ENCODE results near the gene STARD5. TPM values are rescaled to one million over a fixed set of nuclear protein-coding genes. Genes with fewer than 3 reads are reported as not detected.
A peak's percentile ranks its signal among the peaks of the same experiment; 100 is the strongest.

Gene STARD5
- total RNA-seq, 1 experiment from 2014 or later = 0.40 TPM

GRCh38 chr15:81314378-81314777 is 9.6 kb downstream of the STARD5 start:
- DNase-seq (ENCODE audit: extremely low read depth, low read depth) = no peak

DNA sequence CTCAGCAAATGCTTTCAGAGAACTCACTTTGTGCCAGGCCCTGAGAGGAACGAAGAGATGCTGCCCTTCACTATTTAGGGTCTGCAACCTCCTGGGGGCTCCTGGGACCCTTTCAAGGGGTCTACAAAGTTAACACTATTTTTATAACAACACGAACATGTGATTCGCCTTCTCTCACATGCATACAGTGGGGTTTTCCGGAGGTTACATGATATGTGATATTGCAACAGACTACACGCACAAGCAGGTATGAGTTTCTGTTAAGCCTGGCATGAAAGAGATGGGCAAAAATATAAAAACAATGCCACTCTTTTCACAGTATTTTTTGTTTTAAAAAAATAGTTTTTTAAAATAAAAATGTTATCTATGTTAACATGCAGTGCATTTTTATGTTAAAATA is 10.3 kb downstream of the STARD5 start:
- no peak for DNase-seq (ENCODE audit: extremely low read depth, low read depth)

DNA sequence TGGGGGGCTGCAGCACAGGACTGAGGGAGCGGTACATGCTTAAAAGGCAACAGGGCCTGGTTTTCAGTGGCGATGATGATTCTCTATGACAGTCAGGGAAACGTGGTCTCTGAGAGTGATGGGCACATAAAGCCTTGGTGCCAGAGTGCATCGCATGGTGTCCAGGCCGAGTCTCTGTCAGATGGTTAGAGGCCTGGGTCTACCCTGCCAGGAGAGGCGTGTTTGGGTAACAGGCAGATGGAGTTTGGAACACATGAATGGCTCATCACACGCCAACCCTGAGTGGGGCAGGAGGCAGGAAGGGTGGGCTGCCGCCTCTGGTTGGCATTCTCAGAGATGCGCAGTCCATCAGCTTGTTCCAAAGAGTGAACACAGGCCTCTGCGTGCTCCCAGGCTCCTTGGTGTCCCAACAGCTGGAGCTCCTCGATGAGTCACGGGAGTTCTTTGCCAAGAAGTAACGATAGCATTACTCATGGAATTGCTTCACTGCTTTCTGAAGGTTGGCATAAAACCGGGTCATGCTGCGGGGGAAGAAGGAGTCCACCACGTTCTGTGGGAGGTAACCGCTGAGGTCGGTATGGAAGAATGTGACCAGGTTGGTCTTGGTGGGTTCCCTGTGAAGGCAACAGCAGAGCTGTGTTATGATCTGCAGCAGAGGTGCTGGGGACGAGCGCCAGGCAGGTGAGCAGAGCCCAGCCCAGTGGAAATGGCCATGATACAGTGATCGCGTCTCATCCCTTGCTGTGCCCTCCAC is 11.0 kb downstream of the STARD5 start:
- peak; percentile 76 for DNase-seq (ENCODE audit: extremely low read depth, low read depth)

DNA sequence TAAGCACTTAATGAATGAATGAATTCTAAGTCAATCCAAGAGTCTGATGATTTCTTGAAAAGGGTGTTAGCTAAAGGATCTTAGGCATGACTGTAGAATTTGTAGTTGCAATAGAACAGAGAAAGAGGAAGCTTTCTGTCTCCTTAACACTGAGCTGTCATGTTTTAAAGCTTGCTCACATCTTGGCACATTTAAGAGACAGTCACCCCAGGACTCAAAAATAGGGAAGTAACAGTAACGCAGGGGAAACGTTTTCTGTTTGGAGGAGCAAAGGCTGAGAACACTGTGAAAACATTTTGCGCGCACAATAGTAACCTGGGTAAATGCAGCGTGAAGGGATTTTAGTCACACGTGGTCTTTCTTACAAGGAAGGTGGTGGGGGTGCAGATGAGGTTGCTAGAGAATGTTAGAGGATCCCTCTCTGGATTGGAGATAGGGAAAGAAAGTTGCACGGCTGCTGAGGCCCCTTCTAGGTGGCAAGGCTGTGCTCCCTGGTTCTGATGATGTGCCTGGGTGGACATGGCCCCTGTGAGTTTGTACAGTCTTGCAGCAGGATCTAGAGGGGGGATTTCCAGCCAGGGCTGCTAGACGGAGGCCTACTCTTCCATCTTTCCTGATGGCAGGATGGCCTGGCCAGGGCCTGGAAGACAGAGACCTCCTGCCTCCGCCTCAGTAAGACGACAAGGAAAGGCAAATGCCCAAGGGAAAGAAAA is 12.0 kb downstream of the STARD5 start:
- no peak for DNase-seq (ENCODE audit: extremely low read depth, low read depth)

- DNase-seq (ENCODE audit: extremely low read depth, low read depth) = no peak
Measured at GRCh38 chr15:81310480-81310879, 13.5 kb downstream of the STARD5 start.

GRCh38 chr15:81309647-81310450 is 14.1 kb downstream of the STARD5 start:
- no peak for DNase-seq (ENCODE audit: extremely low read depth, low read depth)

GRCh38 chr15:81308260-81308659 is 15.7 kb downstream of the STARD5 start:
- no peak for DNase-seq (ENCODE audit: extremely low read depth, low read depth)

DNA sequence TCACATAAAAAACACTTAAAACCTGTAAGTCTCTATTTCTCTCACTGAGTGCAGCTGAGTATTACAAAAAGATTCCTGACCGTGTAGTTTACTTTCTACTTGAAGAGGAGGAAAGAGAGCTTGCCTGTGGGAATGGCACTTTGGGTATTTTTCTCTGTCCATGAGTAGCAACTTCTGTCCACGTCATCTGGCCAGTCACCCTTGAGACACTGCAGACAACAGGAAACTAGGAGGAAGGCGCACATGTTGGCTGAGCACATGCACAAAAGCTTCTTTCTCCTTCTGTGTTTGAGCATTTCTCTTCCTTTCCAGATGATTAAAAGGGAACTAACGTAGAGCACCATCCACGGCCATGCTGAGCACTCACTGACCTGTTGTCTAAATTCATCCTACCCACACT is 19.7 kb downstream of the STARD5 start:
- DNase-seq (ENCODE audit: extremely low read depth, low read depth) = no peak

DNA sequence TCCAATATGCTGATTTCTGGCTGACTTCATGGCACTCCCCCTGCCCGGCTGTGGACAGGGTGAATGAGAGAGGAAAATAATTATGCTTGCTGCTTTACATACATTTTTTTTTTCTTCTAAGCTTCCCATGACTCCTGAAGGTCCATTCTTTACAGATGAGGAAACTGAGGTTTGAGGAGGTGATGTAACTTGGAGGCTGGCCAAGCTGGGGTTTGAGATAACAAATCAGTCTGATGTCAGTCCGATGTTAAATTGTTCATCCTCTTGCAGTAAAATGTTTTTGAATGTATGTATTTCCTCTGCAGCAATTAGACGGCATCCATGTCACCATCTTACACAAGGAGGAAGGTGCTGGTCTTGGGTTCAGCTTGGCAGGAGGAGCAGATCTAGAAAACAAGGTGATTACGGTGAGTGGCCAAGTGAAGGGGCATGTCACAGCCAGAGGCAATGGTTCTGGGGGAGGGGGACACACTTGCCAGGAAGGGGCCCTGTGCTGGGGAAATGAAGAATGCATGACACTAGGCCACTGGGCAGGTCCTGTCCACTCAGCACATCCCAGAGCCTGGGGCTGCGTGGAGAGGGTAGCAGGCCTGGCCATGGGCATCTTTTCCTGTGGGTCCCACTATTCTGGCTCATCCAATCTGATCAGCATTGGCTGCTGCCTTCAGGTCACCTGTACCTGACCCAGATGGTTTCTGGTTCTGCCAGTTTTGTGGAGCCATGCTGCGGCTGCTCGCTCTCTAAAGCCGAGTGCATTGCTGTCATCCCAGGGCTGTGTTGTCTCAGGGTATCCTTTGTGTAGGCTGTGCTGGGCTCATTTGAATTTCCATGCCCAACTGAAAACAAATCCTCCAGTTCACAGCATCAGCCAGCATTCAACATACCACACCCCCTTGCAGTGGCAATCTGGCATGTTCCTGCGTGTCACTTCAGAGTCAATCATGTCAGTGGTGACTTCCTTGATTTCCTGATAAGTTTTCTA is 20.4 kb downstream of the STARD5 start:
- DNase-seq (ENCODE audit: extremely low read depth, low read depth) = no peak

GRCh38 chr15:81302701-81303109 is 21.2 kb downstream of the STARD5 start:
- no peak for DNase-seq (ENCODE audit: extremely low read depth, low read depth)

GRCh38 chr15:81301815-81302399 is 22.0 kb downstream of the STARD5 start:
- no peak for DNase-seq (ENCODE audit: extremely low read depth, low read depth)

DNA sequence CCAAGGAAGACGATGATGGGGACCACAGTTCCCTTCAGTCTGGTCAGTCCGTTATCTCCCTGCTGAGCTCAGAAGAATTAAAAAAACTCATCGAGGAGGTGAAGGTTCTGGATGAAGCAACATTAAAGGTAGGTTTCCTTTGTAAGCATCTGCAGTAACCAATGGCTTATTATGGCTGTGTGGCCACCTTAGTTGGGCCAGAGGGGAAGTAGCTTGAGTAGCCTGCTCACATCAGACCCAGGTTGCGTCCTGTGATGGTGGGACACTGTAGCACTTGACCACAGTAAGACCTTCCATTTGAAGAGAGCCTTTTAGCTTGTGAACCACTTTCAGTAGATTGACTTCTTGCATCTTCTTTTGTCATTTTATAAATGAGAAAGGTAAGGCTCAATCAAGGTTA is 22.6 kb downstream of the STARD5 start:
- no peak for DNase-seq (ENCODE audit: extremely low read depth, low read depth)

- DNase-seq (ENCODE audit: extremely low read depth, low read depth) = no peak
Measured at GRCh38 chr15:81299630-81300273, 24.2 kb downstream of the STARD5 start.

GRCh38 chr15:81299156-81299555 is 24.8 kb downstream of the STARD5 start:
- DNase-seq (ENCODE audit: extremely low read depth, low read depth) = no peak

DNA sequence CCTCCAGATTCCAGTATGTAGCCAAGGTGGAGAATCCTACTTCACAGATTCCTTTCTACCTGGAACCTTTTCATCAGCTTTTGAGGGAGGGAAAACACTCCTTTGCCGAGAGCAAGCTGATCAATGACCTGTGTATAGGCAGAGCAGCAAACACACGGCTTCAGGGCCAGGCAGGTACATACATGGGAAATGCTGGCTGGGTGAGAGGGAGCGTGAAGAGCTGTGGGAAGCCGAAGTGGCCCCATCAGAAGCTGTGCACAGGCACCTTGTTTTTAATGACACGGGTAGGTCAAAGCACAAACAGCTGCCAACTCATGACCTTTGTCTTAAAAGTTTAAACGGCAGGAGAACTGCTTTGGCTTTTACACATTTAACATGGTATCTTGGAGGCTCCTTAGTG is 25.3 kb downstream of the STARD5 start:
- DNase-seq (ENCODE audit: extremely low read depth, low read depth) = no peak

GRCh38 chr15:81297603-81298575 is 26.1 kb downstream of the STARD5 start:
- DNase-seq (ENCODE audit: extremely low read depth, low read depth) = no peak

GRCh38 chr15:81297147-81297572 is 26.8 kb downstream of the STARD5 start:
- no peak for DNase-seq (ENCODE audit: extremely low read depth, low read depth)

GRCh38 chr15:81296673-81297072 is 27.3 kb downstream of the STARD5 start:
- DNase-seq (ENCODE audit: extremely low read depth, low read depth) = no peak
